ENCODE results near the gene TALDO1. TPM values are rescaled to one million over a fixed set of nuclear protein-coding genes. Genes with fewer than 3 reads are reported as not detected.

The TALDO1 gene
- total RNA-seq, 1 experiment from 2014 or later, result 173 TPM

DNA sequence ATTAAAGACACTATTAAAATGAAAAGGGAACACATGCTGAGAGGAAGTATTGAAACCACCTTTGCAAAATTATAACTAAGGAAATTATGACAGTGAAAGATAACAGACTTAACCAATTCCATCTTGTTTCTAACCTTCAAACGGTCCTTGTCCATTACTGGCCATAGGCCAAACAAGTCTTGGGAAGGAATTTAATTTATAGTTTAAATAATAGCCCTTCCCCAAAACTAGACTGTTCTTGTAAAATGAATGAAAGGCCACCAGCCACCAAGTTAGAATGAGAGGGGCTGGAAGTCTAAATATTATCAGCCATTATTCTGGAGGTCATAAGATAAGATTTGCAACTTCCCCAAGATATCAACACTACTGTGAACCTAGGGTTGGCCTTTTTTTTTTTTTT lies 1.8 kb upstream of the TALDO1 start:
- DNase-seq (ENCODE audit: low spot score), result no peak
- ChIA-PET POLR2A (ENCODE audit: low non-redundant PET) (no interaction called here), CTCF (no interaction called here)
- Histone ChIP-seq H3K27ac (ENCODE audit: low read depth, low read length, poor library complexity, severe bottlenecking) (no peak overlapping the region), H3K9me3 (ENCODE audit: low read depth, low read length, poor library complexity, severe bottlenecking) (no peaks in the 10 kb centered on the region), H3K4me1 (ENCODE audit: insufficient read depth, low read length, poor library complexity, severe bottlenecking) (no peaks in the 10 kb centered on the region), H3K4me3 (ENCODE audit: low read depth, low read length, poor library complexity, severe bottlenecking) (no peak overlapping the region), H3K27me3 (replicated peaks; ENCODE audit: insufficient read depth, low read depth, low read length, poor library complexity) (no peaks in the 10 kb centered on the region), H3K36me3 (ENCODE audit: insufficient read depth, low read length, poor library complexity, severe bottlenecking) (no peaks in the 10 kb centered on the region)
- TF ChIP-seq, protein P1, sequence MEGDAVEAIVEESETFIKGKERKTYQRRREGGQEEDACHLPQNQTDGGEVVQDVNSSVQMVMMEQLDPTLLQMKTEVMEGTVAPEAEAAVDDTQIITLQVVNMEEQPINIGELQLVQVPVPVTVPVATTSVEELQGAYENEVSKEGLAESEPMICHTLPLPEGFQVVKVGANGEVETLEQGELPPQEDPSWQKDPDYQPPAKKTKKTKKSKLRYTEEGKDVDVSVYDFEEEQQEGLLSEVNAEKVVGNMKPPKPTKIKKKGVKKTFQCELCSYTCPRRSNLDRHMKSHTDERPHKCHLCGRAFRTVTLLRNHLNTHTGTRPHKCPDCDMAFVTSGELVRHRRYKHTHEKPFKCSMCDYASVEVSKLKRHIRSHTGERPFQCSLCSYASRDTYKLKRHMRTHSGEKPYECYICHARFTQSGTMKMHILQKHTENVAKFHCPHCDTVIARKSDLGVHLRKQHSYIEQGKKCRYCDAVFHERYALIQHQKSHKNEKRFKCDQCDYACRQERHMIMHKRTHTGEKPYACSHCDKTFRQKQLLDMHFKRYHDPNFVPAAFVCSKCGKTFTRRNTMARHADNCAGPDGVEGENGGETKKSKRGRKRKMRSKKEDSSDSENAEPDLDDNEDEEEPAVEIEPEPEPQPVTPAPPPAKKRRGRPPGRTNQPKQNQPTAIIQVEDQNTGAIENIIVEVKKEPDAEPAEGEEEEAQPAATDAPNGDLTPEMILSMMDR (conservative IDR thresholded peaks at IDR 0.05; ENCODE audit: low read depth, low read length), result no peak
- no peak for TF ChIP-seq EZH2 (IDR thresholded peaks at IDR 0.05; ENCODE audit: borderline replicate concordance, low read depth, low read length, poor library complexity, severe bottlenecking)
- intact Hi-C loops (cut with micrococcal nuclease; ENCODE audit: unreplicated experiment), result no loop called here
- BruUV-seq (replicated peaks), result no TSS peak

DNA sequence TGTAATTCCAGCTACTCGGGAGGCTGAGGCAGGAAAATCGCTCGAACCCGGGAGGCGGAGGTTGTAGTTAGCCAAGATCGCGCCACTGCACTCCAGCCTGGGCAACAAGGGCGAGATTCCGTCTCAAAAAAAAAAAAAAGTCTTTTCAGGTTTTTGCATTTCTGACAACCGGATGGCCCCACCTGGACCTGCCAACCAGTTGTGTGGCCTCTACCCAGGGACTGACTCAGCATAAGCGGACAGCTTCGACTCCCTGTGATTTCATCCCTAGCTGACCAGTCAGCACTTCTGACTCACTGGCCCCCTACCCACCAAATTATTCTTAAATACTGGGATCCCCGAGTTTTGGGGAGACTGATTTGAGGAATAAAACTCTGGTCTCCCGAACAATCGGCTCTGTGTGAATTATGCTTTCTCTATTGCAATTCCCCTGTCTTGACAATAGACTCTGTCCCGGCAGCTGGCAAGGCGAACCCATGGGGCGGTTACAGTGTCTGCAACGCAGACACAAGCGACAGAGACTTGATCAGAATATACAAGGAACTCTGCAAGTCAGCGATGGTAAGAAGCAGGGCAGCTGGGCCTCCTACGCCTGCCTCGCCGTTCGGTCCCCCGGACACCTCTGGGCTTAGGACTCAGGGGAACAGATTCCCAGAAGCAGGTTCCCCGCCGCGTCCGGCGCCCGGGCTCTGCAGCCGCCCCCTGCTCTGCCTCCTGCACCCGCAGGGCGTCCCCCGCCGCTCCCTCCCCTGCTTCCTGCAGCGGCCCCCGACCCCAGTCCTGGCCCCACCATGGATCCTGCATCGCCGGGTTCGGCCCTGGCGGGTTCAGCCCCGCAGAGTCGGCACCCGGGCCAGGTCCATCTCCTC lies 741 bp upstream of the TALDO1 start:
- intact Hi-C loops (cut with micrococcal nuclease; ENCODE audit: unreplicated experiment), result no loop called here
- Histone ChIP-seq H3K4me1 (ENCODE audit: insufficient read depth, low read length, poor library complexity, severe bottlenecking) (no peaks in the 10 kb centered on the region), H3K27ac (ENCODE audit: low read depth, low read length, poor library complexity, severe bottlenecking) (peak overlapping the region; percentile 90), H3K36me3 (ENCODE audit: insufficient read depth, low read length, poor library complexity, severe bottlenecking) (no peaks in the 10 kb centered on the region), H3K27me3 (replicated peaks; ENCODE audit: insufficient read depth, low read depth, low read length, poor library complexity) (no peaks in the 10 kb centered on the region), H3K4me3 (ENCODE audit: low read depth, low read length, poor library complexity, severe bottlenecking) (peak overlapping the region; percentile 95), H3K9me3 (ENCODE audit: low read depth, low read length, poor library complexity, severe bottlenecking) (no peaks in the 10 kb centered on the region)
- no peak for TF ChIP-seq EZH2 (IDR thresholded peaks at IDR 0.05; ENCODE audit: borderline replicate concordance, low read depth, low read length, poor library complexity, severe bottlenecking)
- TF ChIP-seq, protein P1 (conservative IDR thresholded peaks at IDR 0.05; ENCODE audit: low read depth, low read length), result no peak
- ChIA-PET POLR2A (ENCODE audit: low non-redundant PET) (no interaction called here), CTCF (interaction anchor here (0.7 kb wide), 1 partner anchor 34 kb away, joined by 3 read pairs; no protein-coding TSS in a partner anchor)
- no TSS peak for BruUV-seq (replicated peaks)
- peak; percentile 66 for DNase-seq (ENCODE audit: low spot score)

DNA sequence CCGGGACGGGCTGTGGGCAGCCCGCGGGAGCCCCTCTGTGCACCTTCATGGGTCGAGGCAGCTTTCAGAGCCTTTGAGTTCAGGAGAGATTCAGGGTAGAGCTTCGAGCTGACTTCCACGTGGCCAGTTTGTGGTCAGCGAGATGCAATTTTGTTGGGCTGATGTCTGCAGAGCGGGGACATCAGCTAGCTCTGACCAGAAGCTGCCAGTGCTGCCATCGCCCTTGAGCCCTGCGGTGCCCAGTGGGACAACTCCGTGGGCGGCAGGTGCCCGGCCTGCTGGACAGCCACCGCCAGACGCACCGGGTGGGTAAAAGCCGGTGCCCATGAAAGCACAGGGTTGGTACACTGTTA lies 719 bp downstream of the TALDO1 start:
- no peaks in the 10 kb centered on the region for H3K27me3 ChIP-seq (replicated peaks; ENCODE audit: insufficient read depth, low read depth, low read length, poor library complexity)
- no TSS peak for BruUV-seq (replicated peaks)
- no peaks in the 10 kb centered on the region for H3K36me3 ChIP-seq (ENCODE audit: insufficient read depth, low read length, poor library complexity, severe bottlenecking)
- no peaks in the 10 kb centered on the region for H3K9me3 ChIP-seq (ENCODE audit: low read depth, low read length, poor library complexity, severe bottlenecking)
- no peak for TF ChIP-seq EZH2 (IDR thresholded peaks at IDR 0.05; ENCODE audit: borderline replicate concordance, low read depth, low read length, poor library complexity, severe bottlenecking)
- TF ChIP-seq, protein P1 (conservative IDR thresholded peaks at IDR 0.05; ENCODE audit: low read depth, low read length), result no peak
- ChIA-PET CTCF (interaction anchor here (0.6 kb wide), 1 partner anchor 121 kb away, joined by 4 read pairs; no protein-coding TSS in a partner anchor), POLR2A (ENCODE audit: low non-redundant PET) (no interaction called here)
- peak overlapping the region; percentile 95 for H3K4me3 ChIP-seq (ENCODE audit: low read depth, low read length, poor library complexity, severe bottlenecking)
- intact Hi-C loops (cut with micrococcal nuclease; ENCODE audit: unreplicated experiment), result no loop called here
- peak overlapping the region; percentile 90 for H3K27ac ChIP-seq (ENCODE audit: low read depth, low read length, poor library complexity, severe bottlenecking)
- no peak for DNase-seq (ENCODE audit: low spot score)
- no peaks in the 10 kb centered on the region for H3K4me1 ChIP-seq (ENCODE audit: insufficient read depth, low read length, poor library complexity, severe bottlenecking)
